Measurements from ENCODE around the gene ADAMTS14. TPM values are rescaled to one million over a fixed set of nuclear protein-coding genes. Genes with fewer than 3 reads are reported as not detected.

Gene ADAMTS14
- total RNA-seq, 1 donor from 2014 or later = 0.33 TPM

GRCh38 chr10:70801854-70802253, 129.5 kb downstream of the ADAMTS14 start:
- Mint-ChIP-seq H3K36me3 (ENCODE audit: low read depth) (no peaks in the 10 kb centered on the region), H3K27me3 (peaks cover 34% of the 10 kb centered on the region), H3K4me1 (no peaks in the 10 kb centered on the region), H3K4me3 (no peak overlapping the region), H3K9me3 (peaks cover 4% of the 10 kb centered on the region), H3K27ac (no peak overlapping the region)
- intact Hi-C loops (cut with micrococcal nuclease) = no loop called here
- no peak for DNase-seq

DNA sequence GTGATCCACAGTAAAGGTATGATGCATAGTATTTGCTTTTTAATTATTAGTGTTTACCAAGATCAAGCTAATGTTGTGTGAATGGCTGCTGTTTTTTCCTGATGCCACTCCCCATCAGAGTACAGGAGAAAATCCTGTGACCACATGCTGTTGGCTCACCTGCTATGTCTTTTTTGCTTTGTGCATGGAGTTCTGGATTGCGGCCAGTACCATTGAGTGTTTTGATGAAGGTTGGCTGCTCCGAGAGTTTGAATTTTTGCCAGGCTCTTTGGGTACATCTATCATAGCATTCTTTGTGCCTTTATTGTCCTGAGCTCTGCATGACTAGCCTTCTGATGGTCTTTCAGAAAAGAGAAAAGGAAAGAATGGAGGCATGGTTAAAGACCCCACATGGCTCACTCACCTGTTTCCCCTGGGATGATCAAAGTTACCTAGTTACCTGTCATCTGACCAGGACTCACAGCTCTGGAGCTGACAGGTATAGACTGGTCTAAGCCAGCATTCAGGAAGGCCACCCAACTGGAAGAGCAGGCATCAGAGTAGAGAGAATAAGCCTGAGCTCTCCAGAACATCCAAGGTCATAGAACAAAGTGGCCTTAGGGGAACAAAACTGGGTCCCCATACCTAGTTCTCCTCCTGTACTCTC, 131.6 kb downstream of the ADAMTS14 start:
- Mint-ChIP-seq H3K36me3 (ENCODE audit: low read depth) (no peaks in the 10 kb centered on the region), H3K27ac (no peak overlapping the region), H3K4me3 (no peak overlapping the region), H3K4me1 (no peaks in the 10 kb centered on the region), H3K9me3 (peaks cover 8% of the 10 kb centered on the region), H3K27me3 (peaks cover 34% of the 10 kb centered on the region)
- peak; percentile 15 for DNase-seq
- intact Hi-C loops (cut with micrococcal nuclease) = no loop called here

GRCh38 chr10:70804421-70804808, 132.1 kb downstream of the ADAMTS14 start:
- no peak overlapping the region for H3K4me3 Mint-ChIP-seq
- H3K9me3 Mint-ChIP-seq = peaks cover 8% of the 10 kb centered on the region
- H3K27ac Mint-ChIP-seq = no peak overlapping the region
- intact Hi-C loops (cut with micrococcal nuclease) = no loop called here
- DNase-seq = no peak
- no peaks in the 10 kb centered on the region for H3K36me3 Mint-ChIP-seq (ENCODE audit: low read depth)
- H3K27me3 Mint-ChIP-seq = peaks cover 32% of the 10 kb centered on the region
- no peaks in the 10 kb centered on the region for H3K4me1 Mint-ChIP-seq

- Mint-ChIP-seq H3K9me3 (peaks cover 8% of the 10 kb centered on the region), H3K27ac (no peak overlapping the region), H3K27me3 (peaks cover 30% of the 10 kb centered on the region), H3K36me3 (ENCODE audit: low read depth) (no peaks in the 10 kb centered on the region), H3K4me1 (no peaks in the 10 kb centered on the region), H3K4me3 (no peak overlapping the region)
- intact Hi-C loops (cut with micrococcal nuclease) = no loop called here
- peak; percentile 36 for DNase-seq
Observed at GRCh38 chr10:70805619-70806215, 133.4 kb downstream of the ADAMTS14 start.

DNA sequence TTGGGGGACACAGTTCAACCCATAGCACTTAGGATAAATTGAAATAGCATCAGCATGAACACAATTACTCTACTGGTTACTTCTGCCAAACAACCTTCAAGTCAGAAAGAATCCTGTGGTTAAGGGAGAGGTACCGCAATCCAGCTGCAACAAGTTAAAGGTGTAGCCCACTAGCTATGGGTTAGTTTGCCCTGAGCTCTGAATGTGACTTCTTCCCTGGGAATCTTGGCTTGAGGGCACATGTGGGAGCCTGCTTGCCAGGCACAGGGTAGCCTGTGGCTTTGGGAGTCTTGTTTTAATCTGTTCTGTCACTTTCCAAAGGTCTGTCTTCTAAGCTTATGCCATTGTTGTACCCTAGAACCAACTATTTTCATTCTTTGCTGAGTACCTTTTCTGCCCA, 134.5 kb downstream of the ADAMTS14 start:
- peak; percentile 41 for DNase-seq
- no peaks in the 10 kb centered on the region for H3K36me3 Mint-ChIP-seq (ENCODE audit: low read depth)
- H3K27me3 Mint-ChIP-seq = peaks cover 23% of the 10 kb centered on the region
- H3K4me3 Mint-ChIP-seq = no peak overlapping the region
- H3K27ac Mint-ChIP-seq = no peak overlapping the region
- H3K4me1 Mint-ChIP-seq = no peaks in the 10 kb centered on the region
- intact Hi-C loops (cut with micrococcal nuclease) = no loop called here
- peaks cover 8% of the 10 kb centered on the region for H3K9me3 Mint-ChIP-seq

DNA sequence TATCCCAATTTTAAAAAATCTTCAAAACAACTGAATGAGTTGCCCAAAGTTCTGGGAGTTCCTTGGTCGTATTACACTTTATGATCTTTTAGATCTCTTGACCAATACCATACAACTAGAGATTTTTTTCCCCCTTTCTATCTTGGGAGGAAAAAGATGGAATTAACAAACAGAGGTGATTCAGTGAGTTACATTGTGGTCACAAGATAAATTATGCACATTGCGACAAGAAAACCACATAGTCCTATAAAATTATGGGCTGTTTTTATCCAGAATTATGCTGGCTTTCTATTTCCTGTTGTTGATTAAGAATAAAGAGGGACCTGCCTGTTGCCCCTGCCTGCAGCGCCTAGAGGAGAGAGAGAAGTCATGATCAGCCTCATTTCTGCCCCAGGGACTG, 135.2 kb downstream of the ADAMTS14 start:
- DNase-seq = no peak
- Mint-ChIP-seq H3K27me3 (peaks cover 16% of the 10 kb centered on the region), H3K27ac (no peak overlapping the region), H3K36me3 (ENCODE audit: low read depth) (no peaks in the 10 kb centered on the region), H3K4me1 (no peaks in the 10 kb centered on the region), H3K9me3 (peaks cover 8% of the 10 kb centered on the region), H3K4me3 (no peak overlapping the region)
- intact Hi-C loops (cut with micrococcal nuclease) = no loop called here

GRCh38 chr10:70809011-70809611, 136.8 kb downstream of the ADAMTS14 start:
- peaks cover under 1% of the 10 kb centered on the region for H3K4me1 Mint-ChIP-seq

GRCh38 chr10:70809726-70810125, 137.4 kb downstream of the ADAMTS14 start:
- no peak for DNase-seq
- H3K27me3 Mint-ChIP-seq = peaks cover 9% of the 10 kb centered on the region
- H3K4me1 Mint-ChIP-seq = peaks cover 3% of the 10 kb centered on the region
- no peak overlapping the region for H3K27ac Mint-ChIP-seq
- H3K36me3 Mint-ChIP-seq (ENCODE audit: low read depth) = no peaks in the 10 kb centered on the region
- no peak overlapping the region for H3K4me3 Mint-ChIP-seq
- peaks cover 8% of the 10 kb centered on the region for H3K9me3 Mint-ChIP-seq
- intact Hi-C loops (cut with micrococcal nuclease) = no loop called here

More at GRCh38 chr10:70809011-70809611, 136.8 kb downstream of the ADAMTS14 start:
- Mint-ChIP-seq H3K27me3 (peaks cover 11% of the 10 kb centered on the region), H3K27ac (no peak overlapping the region), H3K4me3 (no peak overlapping the region), H3K36me3 (ENCODE audit: low read depth) (no peaks in the 10 kb centered on the region), H3K9me3 (peaks cover 8% of the 10 kb centered on the region)
- no peak for DNase-seq
- intact Hi-C loops (cut with micrococcal nuclease) = no loop called here

- intact Hi-C loops (cut with micrococcal nuclease) = no loop called here
- no peak overlapping the region for H3K4me3 Mint-ChIP-seq
- no peaks in the 10 kb centered on the region for H3K36me3 Mint-ChIP-seq (ENCODE audit: low read depth)
- H3K9me3 Mint-ChIP-seq = peaks cover 4% of the 10 kb centered on the region
- peaks cover 6% of the 10 kb centered on the region for H3K4me1 Mint-ChIP-seq
- no peak for DNase-seq
- no peak overlapping the region for H3K27ac Mint-ChIP-seq
- H3K27me3 Mint-ChIP-seq = peaks cover 6% of the 10 kb centered on the region
Observed at GRCh38 chr10:70810967-70811366, 138.7 kb downstream of the ADAMTS14 start.

DNA sequence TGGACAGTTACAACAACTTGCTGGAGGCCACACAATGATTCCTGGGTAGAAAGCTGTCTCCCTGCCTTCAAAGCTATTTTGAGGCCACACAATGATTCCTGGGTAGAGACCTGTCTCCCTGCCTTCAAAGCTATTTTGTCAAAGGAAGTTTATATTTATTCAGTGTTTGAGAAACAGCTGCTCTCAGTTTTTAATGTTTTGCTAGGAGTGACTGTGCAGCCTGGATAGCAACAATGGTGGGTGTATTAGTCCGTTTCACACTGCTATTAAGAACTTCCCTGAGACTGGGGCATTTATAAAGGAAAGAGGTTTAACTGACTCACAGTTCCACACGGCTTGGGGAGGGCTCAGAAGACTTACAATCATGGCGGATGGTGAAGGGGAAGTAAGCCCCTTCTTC, 139.6 kb downstream of the ADAMTS14 start:
- H3K27ac Mint-ChIP-seq = no peak overlapping the region
- no peak for DNase-seq
- intact Hi-C loops (cut with micrococcal nuclease) = no loop called here
- H3K4me1 Mint-ChIP-seq = peaks cover 11% of the 10 kb centered on the region
- H3K27me3 Mint-ChIP-seq = peaks cover 5% of the 10 kb centered on the region
- H3K36me3 Mint-ChIP-seq (ENCODE audit: low read depth) = peaks cover 6% of the 10 kb centered on the region
- no peak overlapping the region for H3K4me3 Mint-ChIP-seq
- peaks cover 4% of the 10 kb centered on the region for H3K9me3 Mint-ChIP-seq

Other genes with a start within 250 kb of the ADAMTS14 start
- not detected in 2 replicates for gene NODAL, start 230.8 kb upstream of the ADAMTS14 start, total RNA-seq
- gene PALD1, start 193.7 kb upstream of the ADAMTS14 start, total RNA-seq = 1.9 and 2.1 TPM in 2 replicates
- gene PRF1, start 69.8 kb upstream of the ADAMTS14 start, total RNA-seq = 76.5 and 79.9 TPM in 2 replicates
- not detected in 2 replicates for gene TBATA, start 112.9 kb downstream of the ADAMTS14 start, total RNA-seq
- 94.0 and 98.9 TPM in 2 replicates for gene SGPL1, start 143.4 kb downstream of the ADAMTS14 start, total RNA-seq
- 63.2 and 67.7 TPM in 2 replicates for gene PCBD1, start 216.1 kb downstream of the ADAMTS14 start, total RNA-seq